C4-2B (cell line): Measurements from ENCODE around the gene ARHGEF16.

Experiments used
- H3K27ac ChIP-seq: fragments of 450-650 bp; 2 replicates; pipeline ENCODE4 v1.5.1; 2017
- CTCF ChIP-seq: fragments of 450-650 bp; conservative IDR thresholded peaks from 2 replicates; pipeline ENCODE4 v1.5.1; 2017; ENCODE audit warnings: mild to moderate bottlenecking
- ZFX ChIP-seq: fragments of 450-650 bp; IDR thresholded peaks from 2 replicates; pipeline ENCODE4 v1.6.1; 2017

Gene ARHGEF16

GRCh38 chr1:3472088-3472850 is 17.8 kb downstream of the ARHGEF16 start:
- no peak overlapping the region for H3K27ac ChIP-seq
- TF ChIP-seq ZFX (no peak), CTCF (no peak)

GRCh38 chr1:3472906-3473305 is 18.4 kb downstream of the ARHGEF16 start:
- H3K27ac ChIP-seq, result no peak overlapping the region
- TF ChIP-seq ZFX (no peak), CTCF (no peak)

GRCh38 chr1:3473381-3473844 is 18.9 kb downstream of the ARHGEF16 start:
- TF ChIP-seq ZFX (no peak), CTCF (no peak)
- H3K27ac ChIP-seq, result no peak overlapping the region

- H3K27ac ChIP-seq, result no peak overlapping the region
Measured at GRCh38 chr1:3474016-3474415, 19.6 kb downstream of the ARHGEF16 start.

GRCh38 chr1:3474421-3474820 is 20.0 kb downstream of the ARHGEF16 start:
- TF ChIP-seq ZFX (no peak), CTCF (no peak)
- H3K27ac ChIP-seq, result no peak overlapping the region

More at GRCh38 chr1:3474016-3474415, 19.6 kb downstream of the ARHGEF16 start:
- TF ChIP-seq CTCF (no peak), ZFX (no peak)

GRCh38 chr1:3475839-3476573 is 21.5 kb downstream of the ARHGEF16 start:
- no peak overlapping the region for H3K27ac ChIP-seq
- TF ChIP-seq CTCF (no peak), ZFX (no peak)

- no peak overlapping the region for H3K27ac ChIP-seq
- TF ChIP-seq ZFX (no peak), CTCF (no peak)
Measured at GRCh38 chr1:3476666-3477065, 22.2 kb downstream of the ARHGEF16 start.
